ENCODE results near the gene TTN.

Gene TTN

DNA sequence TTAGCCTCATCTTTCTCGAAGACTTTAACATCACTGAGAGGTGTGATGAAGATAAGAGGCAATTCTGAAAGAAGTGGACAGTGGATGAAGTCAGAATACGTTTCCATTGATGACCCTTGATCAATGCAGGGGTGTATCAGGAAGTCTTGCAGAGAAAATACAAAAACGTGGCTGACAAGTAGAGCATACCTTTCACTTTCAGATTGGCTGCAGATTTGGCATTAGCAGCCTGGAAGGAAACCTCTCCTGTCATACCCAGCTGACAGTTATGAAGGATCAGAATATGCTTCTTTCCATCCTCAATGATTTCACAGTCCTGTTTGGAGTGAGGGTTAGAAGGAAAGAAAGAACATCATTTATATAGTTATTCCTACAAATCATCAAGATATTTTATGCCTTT, 174.5 kb downstream of the TTN start:
- Histone ChIP-seq H3K4me1 (ENCODE audit: insufficient read depth, insufficient read length) (no peaks in the 10 kb centered on the region), H3K4me3 (ENCODE audit: insufficient read length, low read depth) (no peak overlapping the region), H3K9me3 (ENCODE audit: insufficient read depth, low read length) (no peaks in the 10 kb centered on the region), H3K36me3 (ENCODE audit: insufficient read depth, insufficient read length, low read length) (no peaks in the 10 kb centered on the region), H3K27me3 (ENCODE audit: insufficient read depth, insufficient read length) (no peaks in the 10 kb centered on the region), H3K9ac (ENCODE audit: insufficient read length, low read depth) (no peak overlapping the region)
- DNase-seq (ENCODE audit: low read depth, low spot score) = no peak
- TF ChIP-seq SUZ12 (IDR thresholded peaks at IDR 0.05; ENCODE audit: extremely low read depth, insufficient read depth, insufficient read length) = no peak
- no peak for TF ChIP-seq ZNF274 (IDR thresholded peaks at IDR 0.05; ENCODE audit: low read depth, low read length)
- TF ChIP-seq YY1 (IDR thresholded peaks at IDR 0.05; ENCODE audit: insufficient read depth, insufficient read length) = no peak

DNA sequence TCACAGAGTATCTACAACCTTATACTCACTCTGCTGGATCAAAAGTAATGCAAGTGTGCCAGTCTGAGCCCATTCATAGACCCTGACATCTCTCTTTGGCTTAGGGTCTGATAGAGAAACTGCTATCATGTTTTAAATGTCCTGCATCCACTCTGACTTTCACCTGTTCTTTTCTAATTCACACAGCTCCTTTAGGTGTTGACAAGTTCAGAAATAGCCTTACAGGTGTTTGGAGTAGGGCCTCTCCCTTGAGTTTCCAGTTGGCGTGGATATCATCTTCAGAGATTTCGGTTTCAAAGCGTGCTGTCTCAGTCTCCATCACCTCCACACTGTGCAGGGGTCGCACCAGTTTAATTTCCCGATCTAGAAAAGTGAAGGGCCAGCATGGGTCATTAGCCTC, 176.6 kb downstream of the TTN start:
- Histone ChIP-seq H3K4me3 (ENCODE audit: insufficient read length, low read depth) (no peak overlapping the region), H3K36me3 (ENCODE audit: insufficient read depth, insufficient read length, low read length) (no peaks in the 10 kb centered on the region), H3K9ac (ENCODE audit: insufficient read length, low read depth) (no peak overlapping the region), H3K4me1 (ENCODE audit: insufficient read depth, insufficient read length) (no peaks in the 10 kb centered on the region), H3K27me3 (ENCODE audit: insufficient read depth, insufficient read length) (no peaks in the 10 kb centered on the region), H3K9me3 (ENCODE audit: insufficient read depth, low read length) (no peaks in the 10 kb centered on the region)
- DNase-seq (ENCODE audit: low read depth, low spot score) = no peak
- TF ChIP-seq YY1 (IDR thresholded peaks at IDR 0.05; ENCODE audit: insufficient read depth, insufficient read length) (no peak), ZNF274 (IDR thresholded peaks at IDR 0.05; ENCODE audit: low read depth, low read length) (no peak), SUZ12 (IDR thresholded peaks at IDR 0.05; ENCODE audit: extremely low read depth, insufficient read depth, insufficient read length) (no peak)

DNA sequence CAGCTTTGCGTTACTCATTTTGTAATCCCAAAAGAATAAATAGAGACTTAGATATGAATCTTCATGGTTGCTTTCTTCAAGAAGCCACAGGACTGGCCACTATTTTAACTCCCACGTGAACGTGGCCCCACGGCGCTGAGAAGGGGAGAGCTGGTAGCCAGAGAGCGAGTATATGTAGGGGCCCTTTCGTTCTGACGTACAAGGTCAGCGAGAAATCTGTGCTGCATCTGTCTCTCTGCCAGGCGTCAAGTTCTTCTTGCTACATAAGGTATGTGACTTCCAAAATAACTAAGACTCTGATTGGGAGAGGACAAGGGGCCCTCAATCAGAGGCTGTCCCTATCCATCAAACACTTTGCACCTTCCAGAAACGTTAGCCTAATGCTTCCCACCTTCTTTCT, 177.8 kb downstream of the TTN start:
- Histone ChIP-seq H3K27me3 (ENCODE audit: insufficient read depth, insufficient read length) (no peaks in the 10 kb centered on the region), H3K9me3 (ENCODE audit: insufficient read depth, low read length) (no peaks in the 10 kb centered on the region), H3K4me1 (ENCODE audit: insufficient read depth, insufficient read length) (no peaks in the 10 kb centered on the region), H3K4me3 (ENCODE audit: insufficient read length, low read depth) (no peak overlapping the region), H3K36me3 (ENCODE audit: insufficient read depth, insufficient read length, low read length) (no peaks in the 10 kb centered on the region), H3K9ac (ENCODE audit: insufficient read length, low read depth) (no peak overlapping the region)
- DNase-seq (ENCODE audit: low read depth, low spot score) = no peak
- TF ChIP-seq ZNF274 (IDR thresholded peaks at IDR 0.05; ENCODE audit: low read depth, low read length) (no peak), YY1 (IDR thresholded peaks at IDR 0.05; ENCODE audit: insufficient read depth, insufficient read length) (no peak), SUZ12 (IDR thresholded peaks at IDR 0.05; ENCODE audit: extremely low read depth, insufficient read depth, insufficient read length) (no peak)

- no peaks in the 10 kb centered on the region for H3K9me3 ChIP-seq (ENCODE audit: insufficient read depth, low read length)
- H3K4me1 ChIP-seq (ENCODE audit: insufficient read depth, insufficient read length) = no peaks in the 10 kb centered on the region
- H3K36me3 ChIP-seq (ENCODE audit: insufficient read depth, insufficient read length, low read length) = no peaks in the 10 kb centered on the region
- TF ChIP-seq ZNF274 (IDR thresholded peaks at IDR 0.05; ENCODE audit: low read depth, low read length) = no peak
- no peak for TF ChIP-seq SUZ12 (IDR thresholded peaks at IDR 0.05; ENCODE audit: extremely low read depth, insufficient read depth, insufficient read length)
- no peak for TF ChIP-seq YY1 (IDR thresholded peaks at IDR 0.05; ENCODE audit: insufficient read depth, insufficient read length)
- H3K9ac ChIP-seq (ENCODE audit: insufficient read length, low read depth) = no peak overlapping the region
- no peaks in the 10 kb centered on the region for H3K27me3 ChIP-seq (ENCODE audit: insufficient read depth, insufficient read length)
- H3K4me3 ChIP-seq (ENCODE audit: insufficient read length, low read depth) = no peak overlapping the region
- DNase-seq (ENCODE audit: low read depth, low spot score) = no peak
Observed at GRCh38 chr2:178628605-178629004, 178.6 kb downstream of the TTN start.

DNA sequence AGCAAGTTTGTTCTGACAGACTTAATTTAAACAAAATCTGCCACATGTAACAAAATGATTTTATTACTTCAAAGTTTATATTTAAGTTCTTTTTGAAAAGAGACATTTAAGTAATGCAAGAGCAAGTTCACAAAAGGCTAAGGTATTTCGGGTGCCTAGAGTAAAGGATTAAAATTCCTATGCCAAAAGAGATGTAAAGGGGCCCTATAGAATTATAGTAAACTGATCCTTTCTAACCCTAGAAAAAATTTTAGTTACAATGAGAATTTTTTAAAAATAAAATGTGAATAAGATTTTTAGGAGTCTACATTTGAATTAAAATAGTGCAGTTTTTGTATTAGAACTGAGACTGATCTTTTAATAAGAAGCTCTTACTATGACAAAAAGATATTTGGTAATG, 179.8 kb downstream of the TTN start:
- no peaks in the 10 kb centered on the region for H3K36me3 ChIP-seq (ENCODE audit: insufficient read depth, insufficient read length, low read length)
- TF ChIP-seq ZNF274 (IDR thresholded peaks at IDR 0.05; ENCODE audit: low read depth, low read length) (no peak), SUZ12 (IDR thresholded peaks at IDR 0.05; ENCODE audit: extremely low read depth, insufficient read depth, insufficient read length) (no peak), YY1 (IDR thresholded peaks at IDR 0.05; ENCODE audit: insufficient read depth, insufficient read length) (no peak)
- no peaks in the 10 kb centered on the region for H3K9me3 ChIP-seq (ENCODE audit: insufficient read depth, low read length)
- no peaks in the 10 kb centered on the region for H3K4me1 ChIP-seq (ENCODE audit: insufficient read depth, insufficient read length)
- H3K4me3 ChIP-seq (ENCODE audit: insufficient read length, low read depth) = no peak overlapping the region
- no peak for DNase-seq (ENCODE audit: low read depth, low spot score)
- no peaks in the 10 kb centered on the region for H3K27me3 ChIP-seq (ENCODE audit: insufficient read depth, insufficient read length)
- no peak overlapping the region for H3K9ac ChIP-seq (ENCODE audit: insufficient read length, low read depth)

DNA sequence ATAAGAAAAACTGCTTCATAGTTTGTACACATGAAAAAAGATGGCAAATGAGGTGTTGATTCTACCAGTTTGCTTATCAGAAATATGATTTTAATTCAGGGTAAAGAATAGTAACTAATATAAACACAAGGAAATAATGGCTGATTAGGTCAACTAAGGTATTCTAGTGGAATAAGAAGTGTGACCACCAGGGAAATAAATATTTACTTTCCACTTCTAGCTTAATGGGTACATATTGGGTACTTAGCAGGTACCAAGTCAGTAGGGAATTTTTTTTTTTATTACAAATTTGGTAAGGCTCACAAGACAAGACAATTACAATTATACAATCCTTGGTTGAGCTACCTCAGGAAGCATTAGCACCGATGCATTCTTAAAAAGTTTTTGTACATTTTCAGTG, 191.3 kb downstream of the TTN start:
- no peak for DNase-seq (ENCODE audit: low read depth, low spot score)
- no peak overlapping the region for H3K4me3 ChIP-seq (ENCODE audit: insufficient read length, low read depth)
- no peaks in the 10 kb centered on the region for H3K4me1 ChIP-seq (ENCODE audit: insufficient read depth, insufficient read length)
- no peaks in the 10 kb centered on the region for H3K9me3 ChIP-seq (ENCODE audit: insufficient read depth, low read length)
- TF ChIP-seq ZNF274 (IDR thresholded peaks at IDR 0.05; ENCODE audit: low read depth, low read length) (no peak), YY1 (IDR thresholded peaks at IDR 0.05; ENCODE audit: insufficient read depth, insufficient read length) (no peak), SUZ12 (IDR thresholded peaks at IDR 0.05; ENCODE audit: extremely low read depth, insufficient read depth, insufficient read length) (no peak)
- H3K9ac ChIP-seq (ENCODE audit: insufficient read length, low read depth) = no peak overlapping the region
- H3K27me3 ChIP-seq (ENCODE audit: insufficient read depth, insufficient read length) = no peaks in the 10 kb centered on the region
- no peaks in the 10 kb centered on the region for H3K36me3 ChIP-seq (ENCODE audit: insufficient read depth, insufficient read length, low read length)

- no peak for TF ChIP-seq ZNF274 (IDR thresholded peaks at IDR 0.05; ENCODE audit: low read depth, low read length)
- TF ChIP-seq YY1 (IDR thresholded peaks at IDR 0.05; ENCODE audit: insufficient read depth, insufficient read length) = no peak
- no peak for TF ChIP-seq SUZ12 (IDR thresholded peaks at IDR 0.05; ENCODE audit: extremely low read depth, insufficient read depth, insufficient read length)
- no peak for DNase-seq (ENCODE audit: low read depth, low spot score)
- Histone ChIP-seq H3K9me3 (ENCODE audit: insufficient read depth, low read length) (no peaks in the 10 kb centered on the region), H3K36me3 (ENCODE audit: insufficient read depth, insufficient read length, low read length) (peaks cover 2% of the 10 kb centered on the region), H3K4me1 (ENCODE audit: insufficient read depth, insufficient read length) (no peaks in the 10 kb centered on the region), H3K9ac (ENCODE audit: insufficient read length, low read depth) (no peak overlapping the region), H3K4me3 (ENCODE audit: insufficient read length, low read depth) (no peak overlapping the region), H3K27me3 (ENCODE audit: insufficient read depth, insufficient read length) (no peaks in the 10 kb centered on the region)
Observed at GRCh38 chr2:178602901-178603300, 204.3 kb downstream of the TTN start.

DNA sequence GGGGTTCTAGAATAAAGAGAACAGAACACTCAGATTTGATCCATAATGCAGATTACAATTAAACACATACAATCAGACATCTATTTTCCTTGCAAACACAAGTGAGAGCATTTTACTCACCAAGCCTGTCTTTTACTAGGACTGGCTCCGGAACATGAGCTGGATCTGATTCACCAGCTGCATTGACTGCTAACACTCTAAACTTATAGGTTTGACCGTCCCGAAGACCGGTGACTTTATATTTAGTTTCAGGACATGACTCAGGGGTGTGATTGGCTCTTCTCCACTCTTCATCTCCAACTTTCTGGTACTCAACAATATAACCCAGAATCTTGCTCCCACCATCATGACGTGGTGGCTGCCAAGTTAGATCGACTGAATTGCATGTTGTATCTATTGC, 214.6 kb downstream of the TTN start:
- no peak for DNase-seq (ENCODE audit: low read depth, low spot score)
- H3K9ac ChIP-seq (ENCODE audit: insufficient read length, low read depth) = no peak overlapping the region
- H3K4me3 ChIP-seq (ENCODE audit: insufficient read length, low read depth) = no peak overlapping the region
- no peaks in the 10 kb centered on the region for H3K9me3 ChIP-seq (ENCODE audit: insufficient read depth, low read length)
- TF ChIP-seq YY1 (IDR thresholded peaks at IDR 0.05; ENCODE audit: insufficient read depth, insufficient read length) = no peak
- TF ChIP-seq SUZ12 (IDR thresholded peaks at IDR 0.05; ENCODE audit: extremely low read depth, insufficient read depth, insufficient read length) = no peak
- TF ChIP-seq ZNF274 (IDR thresholded peaks at IDR 0.05; ENCODE audit: low read depth, low read length) = no peak
- H3K36me3 ChIP-seq (ENCODE audit: insufficient read depth, insufficient read length, low read length) = no peaks in the 10 kb centered on the region
- H3K4me1 ChIP-seq (ENCODE audit: insufficient read depth, insufficient read length) = no peaks in the 10 kb centered on the region
- no peaks in the 10 kb centered on the region for H3K27me3 ChIP-seq (ENCODE audit: insufficient read depth, insufficient read length)

Measured in NT2/D1 (cell line).